H1 (cell line): Measurements from ENCODE around the gene EXOC5. TPM values are rescaled to one million over a fixed set of nuclear protein-coding genes. Genes with fewer than 3 reads are reported as not detected.

Source experiments
- CTCF ChIA-PET: fragments of 300-600 bp; sonication (Branson Sonifier 250); formaldehyde crosslinking; loops from one replicate; lab custom pipeline; 2021; ENCODE audit not compliant: partially characterized antibody; lab: Charles Lee
- POLR2A ChIA-PET: fragments of 300-600 bp; sonication (Branson Sonifier 250); formaldehyde crosslinking; loops from one replicate; lab custom pipeline; 2021; ENCODE audit warnings: inconsistent platforms; ENCODE audit not compliant: partially characterized antibody; lab: Charles Lee
- DNase-seq, 2 experiments: peaks; one replicate each; pipeline versions ENCODE4 v3.0.0 to v3.0.0-alpha.2; 2010 to 2022; ENCODE audit warnings: low spot score in 2 of 2, low read depth in 1 of 2, mixed read lengths in 1 of 2
- FAIRE-seq: peaks from 2 replicates; lab custom pipeline; 2011; peaks lifted over from hg19 to GRCh38; lab: Jason Lieb, UNC
- H2AFZ ChIP-seq: 2 replicates; pipeline ENCODE4 v1.8.1; 2012; ENCODE audit warnings: low read length, inconsistent platforms
- H2AK5ac ChIP-seq: 2 replicates; pipeline ENCODE4 v1.6.1; 2013; ENCODE audit warnings: low read depth, low read length
- H2BK120ac ChIP-seq: replicated peaks from 2 replicates; pipeline ENCODE3; 2013; ENCODE audit warnings: low read depth, low read length, inconsistent platforms
- H2BK12ac ChIP-seq: 2 replicates; pipeline ENCODE4 v1.6.1; 2013; ENCODE audit warnings: low read depth, low read length
- H2BK15ac ChIP-seq: 2 replicates; pipeline ENCODE4 v1.6.1; 2013; ENCODE audit warnings: low read length
- H2BK20ac ChIP-seq: 2 replicates; pipeline ENCODE4 v1.6.1; 2013; ENCODE audit warnings: low read length
- H2BK5ac ChIP-seq: 2 replicates; pipeline ENCODE4 v1.6.1; 2013; ENCODE audit warnings: low read depth, low read length
- H3K14ac ChIP-seq: 2 replicates; pipeline ENCODE4 v1.6.1; 2013; ENCODE audit warnings: inconsistent platforms; ENCODE audit not compliant: insufficient read length
- H3K18ac ChIP-seq: 2 replicates; pipeline ENCODE4 v1.6.1; 2013; ENCODE audit warnings: low read length; ENCODE audit errors: extremely low read depth
- H3K23ac ChIP-seq: 2 replicates; pipeline ENCODE4 v1.6.1; 2013; ENCODE audit warnings: inconsistent platforms; ENCODE audit not compliant: insufficient read length
- H3K23me2 ChIP-seq: 2 replicates; pipeline ENCODE4 v1.6.1; 2013; ENCODE audit warnings: low read depth, low read length
- H3K27ac ChIP-seq: 2 replicates; pipeline ENCODE4 v1.6.1; 2011; ENCODE audit warnings: low read depth, low read length, inconsistent platforms
- H3K27me3 ChIP-seq, 4 experiments: replicated peaks in 1 of 4; 1 replicate in 1 of 4; 2 replicates in 3 of 4; pipeline versions ENCODE4 v1.6.1 to v1.8.1; 2011 to 2013; ENCODE audit warnings: low read length in 3 of 4, mild to moderate bottlenecking in 3 of 4, inconsistent platforms in 2 of 4, mixed read lengths in 2 of 4, moderate library complexity in 1 of 4; ENCODE audit not compliant: control insufficient read depth in 3 of 4, insufficient read depth in 3 of 4; ENCODE audit errors: extremely low read depth in 1 of 4
- H3K36me3 ChIP-seq, 4 experiments: 2 replicates each; pipeline versions ENCODE4 v1.6.1 to v1.8.1; 2011 to 2013; ENCODE audit warnings: mild to moderate bottlenecking in 4 of 4, low read length in 3 of 4, moderate library complexity in 2 of 4, control low read depth in 1 of 4, inconsistent platforms in 1 of 4; ENCODE audit not compliant: insufficient read depth in 4 of 4, control insufficient read depth in 2 of 4
- H3K4ac ChIP-seq: replicated peaks from 2 replicates; pipeline ENCODE3; 2013; ENCODE audit warnings: low read length, low read depth, mixed read lengths, inconsistent platforms; ENCODE audit not compliant: insufficient read length
- H3K4me1 ChIP-seq, 4 experiments: replicated peaks in 1 of 4; 1 replicate in 1 of 4; 2 replicates in 3 of 4; pipeline versions ENCODE4 v1.6.1 to v1.8.1; 2011 to 2013; ENCODE audit warnings: low read length in 3 of 4, inconsistent platforms in 2 of 4, mixed read lengths in 1 of 4; ENCODE audit not compliant: insufficient read depth in 4 of 4, control insufficient read depth in 3 of 4
- H3K4me2 ChIP-seq, 2 experiments: 2 replicates each; pipeline versions ENCODE4 v1.6.1 to v1.8.1; 2011 to 2013; ENCODE audit warnings: low read depth in 2 of 2, low read length in 2 of 2, control low read depth in 1 of 2, inconsistent platforms in 1 of 2, mild to moderate bottlenecking in 1 of 2; ENCODE audit not compliant: insufficient read depth in 1 of 2
- H3K4me3 ChIP-seq, 4 experiments: fragments of 200-600, 300-600 bp in 1 of 4; sonication (generic), shearing (Covaris generic), sonication (Bioruptor Twin) in 1 of 4; 2 replicates each; pipeline versions ENCODE4 v1.5.1 to v1.8.1; 2011 to 2016; ENCODE audit warnings: low read length in 4 of 4, low read depth in 3 of 4, control low read depth in 2 of 4, inconsistent platforms in 2 of 4, mild to moderate bottlenecking in 2 of 4, mixed read lengths in 1 of 4, moderate library complexity in 1 of 4; ENCODE audit not compliant: insufficient read depth in 2 of 4; ENCODE audit errors: extremely low read depth in 1 of 4
- H3K56ac ChIP-seq: replicated peaks from 2 replicates; pipeline ENCODE3; 2013; ENCODE audit warnings: low read depth, mild to moderate bottlenecking, mixed read lengths, low read length, inconsistent platforms; ENCODE audit not compliant: insufficient read length
- H3K79me1 ChIP-seq: 2 replicates; pipeline ENCODE4 v1.6.1; 2013; ENCODE audit warnings: low read depth, low read length, control low read depth
- H3K79me2 ChIP-seq, 2 experiments: 2 replicates each; pipeline versions ENCODE4 v1.6.1 to v1.8.1; 2012 to 2013; ENCODE audit warnings: low read length in 2 of 2, mild to moderate bottlenecking in 2 of 2, inconsistent platforms in 1 of 2; ENCODE audit not compliant: insufficient read depth in 2 of 2, control insufficient read depth in 1 of 2
- H3K9ac ChIP-seq, 4 experiments: replicated peaks in 1 of 4; 1 replicate in 1 of 4; 2 replicates in 3 of 4; pipeline versions ENCODE4 v1.6.1 to v1.8.1; 2011 to 2013; ENCODE audit warnings: low read depth in 3 of 4, low read length in 3 of 4, control low read depth in 2 of 4, mild to moderate bottlenecking in 2 of 4, moderate library complexity in 2 of 4, inconsistent platforms in 1 of 4; ENCODE audit errors: extremely low read depth in 1 of 4
- H3K9me3 ChIP-seq, 2 experiments: 2 replicates each; pipeline versions ENCODE4 v1.6.1 to v1.8.1; 2012 to 2013; ENCODE audit warnings: mild to moderate bottlenecking in 2 of 2, moderate library complexity in 2 of 2, control low read depth in 1 of 2, inconsistent platforms in 1 of 2, low read depth in 1 of 2, low read length in 1 of 2, mixed read lengths in 1 of 2; ENCODE audit not compliant: insufficient read depth in 2 of 2
- H4K20me1 ChIP-seq, 2 experiments: replicated peaks in 1 of 2; 2 replicates each; pipeline versions ENCODE3 to v1.8.1; 2011 to 2013; ENCODE audit warnings: inconsistent platforms in 2 of 2, low read length in 2 of 2, mild to moderate bottlenecking in 1 of 2; ENCODE audit not compliant: insufficient read depth in 2 of 2, control insufficient read depth in 1 of 2
- H4K5ac ChIP-seq: 2 replicates; pipeline ENCODE4 v1.6.1; 2013; ENCODE audit warnings: low read length, low read depth, mixed read lengths, inconsistent platforms; ENCODE audit not compliant: insufficient read length
- H4K8ac ChIP-seq: 2 replicates; pipeline ENCODE4 v1.8.0; 2013; ENCODE audit warnings: mild to moderate bottlenecking, moderate library complexity, low read length, inconsistent platforms; ENCODE audit not compliant: insufficient read depth; ENCODE audit errors: extremely low read depth
- H4K91ac ChIP-seq: replicated peaks from 2 replicates; pipeline ENCODE3; 2013; ENCODE audit warnings: low read length, mixed read lengths, inconsistent platforms; ENCODE audit not compliant: insufficient read length
- CBX5 ChIP-seq: fragments of 300-800, 300-1000 bp; sonication (generic); IDR thresholded peaks from 2 replicates; pipeline ENCODE4 v1.7.1; 2016; ENCODE audit warnings: antibody characterized with exemption, low read length, low read depth
- GABPA ChIP-seq: IDR thresholded peaks from 2 replicates; pipeline ENCODE4 v1.6.1; 2011; ENCODE audit warnings: mild to moderate bottlenecking, low read length, moderate library complexity, borderline replicate concordance; ENCODE audit not compliant: insufficient read depth
- POLR2A ChIP-seq, 2 experiments: IDR thresholded peaks; 1 replicate in 1 of 2; 2 replicates in 1 of 2; pipeline ENCODE4 v1.6.1; 2011; ENCODE audit warnings: low read depth in 2 of 2, low read length in 2 of 2, mild to moderate bottlenecking in 2 of 2; ENCODE audit errors: control extremely low read depth in 1 of 2
- RAD21 ChIP-seq, 2 experiments: IDR thresholded peaks in 1 of 2; conservative IDR thresholded peaks in 1 of 2; 2 replicates each; pipeline ENCODE4 v1.6.1; 2011; ENCODE audit warnings: low read depth in 2 of 2, low read length in 2 of 2, improper control_type of control experiment in 1 of 2, inconsistent platforms in 1 of 2, mild to moderate bottlenecking in 1 of 2, moderate library complexity in 1 of 2
- polyA plus RNA-seq, 7 experiments: library from polyadenylated mRNA; depleted of rRNA in 3 of 7; stranded (reverse) in 5 of 7; unstranded in 2 of 7; fragments of >200 nt in 5 of 7; fragments of 200-250 nt in 2 of 7; gene quantifications; 1 replicate in 5 of 7; 2 replicates in 1 of 7; 4 replicates in 1 of 7; pipeline versions ENCODE4 v1.2.1 to v1.2.3, GENCODE V29; 2011 to 2013; ENCODE audit warnings: missing spikeins in 2 of 7, mixed read lengths in 2 of 7
- total RNA-seq: library from RNA; stranded (reverse); fragmentation: NEBNext Ultra II Directional; extraction: Animal tissue kit (Norgen Biotek cat#: 25700); gene quantifications from 2 replicates; pipeline ENCODE4 v1.2.1, GENCODE V29; 2021

The EXOC5 gene
- total and polyA plus RNA-seq, 2 of the 8 experiments (the other 6 are each of a cell fraction or from before 2014, with no cell fraction given): 23.0 to 86.7 TPM

GRCh38 chr14:57243320-57243719 lies 25.4 kb downstream of the EXOC5 start:
- Histone ChIP-seq H3K4ac (no peak overlapping the region), H3K23ac (no peak overlapping the region), H2BK20ac (no peak overlapping the region)
- TF ChIP-seq RAD21 (IDR thresholded peaks at IDR 0.05 in 1 of 2, conservative IDR thresholded peaks at IDR 0.05 in 1 of 2; ENCODE audit: low read depth in 2 of 2, low read length in 2 of 2): no peak
- no peak for TF ChIP-seq GABPA
- no peak for TF ChIP-seq CBX5
- no peak for TF ChIP-seq POLR2A (IDR thresholded peaks at IDR 0.05; ENCODE audit: control extremely low read depth in 1 of 2, low read depth in 2 of 2, low read length in 2 of 2)
- TF ChIP-seq, all 59 proteins: peak for 0
- H3K56ac ChIP-seq: no peak overlapping the region
- no peak overlapping the region for H2BK5ac ChIP-seq
- no peak overlapping the region for H3K27ac ChIP-seq
- no peak overlapping the region for H2AFZ ChIP-seq
- FAIRE-seq (no peak), DNase-seq (no peak)
- H3K18ac ChIP-seq: no peak overlapping the region
- no peak overlapping the region for H2BK120ac ChIP-seq
- H2AK5ac ChIP-seq: no peak overlapping the region
- H2BK15ac ChIP-seq: no peak overlapping the region
- H3K27me3 ChIP-seq: no peaks in the 10 kb centered on the region
- H4K20me1 ChIP-seq: peaks cover 0 to 6% of the 10 kb centered on the region in 2 experiments
- H3K23me2 ChIP-seq: no peaks in the 10 kb centered on the region
- no peak overlapping the region for H4K8ac ChIP-seq
- no peak overlapping the region for H3K4me2 ChIP-seq
- no peak overlapping the region for H3K4me3 ChIP-seq
- no peaks in the 10 kb centered on the region for H3K79me1 ChIP-seq
- no peaks in the 10 kb centered on the region for H3K9me3 ChIP-seq
- ChIA-PET CTCF (interaction anchor here (0.5 to 1.7 kb wide), 3 partner anchors 52 to 1553 kb away, joined by 3 to 6 read pairs (median 3); no protein-coding TSS in a partner anchor), POLR2A (interaction anchor here (1.2 kb wide), 1 partner anchor 17 kb away, joined by 4 read pairs; no protein-coding TSS in a partner anchor)
- no peak overlapping the region for H2BK12ac ChIP-seq
- H4K91ac ChIP-seq: no peak overlapping the region
- no peak overlapping the region for H3K9ac ChIP-seq
- no peak overlapping the region for H3K14ac ChIP-seq
- no peak overlapping the region for H4K5ac ChIP-seq
- peaks cover 0 to 22% (median 2%) of the 10 kb centered on the region in 4 experiments; a peak in 2 of 8 replicates for H3K36me3 ChIP-seq
- peaks cover 0 to 3% of the 10 kb centered on the region in 2 experiments; a peak in 1 of 4 replicates for H3K79me2 ChIP-seq
- H3K4me1 ChIP-seq: no peaks in the 10 kb centered on the region
